Measurements from ENCODE around the gene EYA3. TPM values are rescaled to one million over a fixed set of nuclear protein-coding genes. Genes with fewer than 3 reads are reported as not detected.

EYA3 gene
- total RNA-seq, 1 donor from 2014 or later: 20.7 TPM

DNA sequence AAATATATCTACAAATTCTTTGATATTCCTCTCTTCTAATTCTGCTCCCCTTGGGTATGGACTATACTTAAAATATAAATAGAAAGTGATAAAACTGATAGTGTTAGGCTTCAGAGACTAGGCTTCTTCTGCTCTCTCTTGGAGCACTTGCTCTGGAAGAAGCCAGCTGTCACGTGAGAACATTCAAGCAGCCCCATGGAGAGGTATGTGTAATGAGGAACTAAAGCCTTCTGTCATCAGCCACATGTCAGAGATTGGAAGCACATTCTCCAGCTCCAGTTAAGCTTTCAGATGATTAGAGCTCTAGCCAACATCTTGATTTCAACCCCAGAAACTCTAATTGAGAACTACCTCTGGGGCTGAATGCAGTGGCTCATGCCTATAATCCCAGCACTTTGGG, 94.3 kb downstream of the EYA3 start:
- no peak for DNase-seq (ENCODE audit: low spot score)
- no peaks in the 10 kb centered on the region for H3K9me3 Mint-ChIP-seq (ENCODE audit: unreplicated experiment)
- TF ChIP-seq, protein P1, sequence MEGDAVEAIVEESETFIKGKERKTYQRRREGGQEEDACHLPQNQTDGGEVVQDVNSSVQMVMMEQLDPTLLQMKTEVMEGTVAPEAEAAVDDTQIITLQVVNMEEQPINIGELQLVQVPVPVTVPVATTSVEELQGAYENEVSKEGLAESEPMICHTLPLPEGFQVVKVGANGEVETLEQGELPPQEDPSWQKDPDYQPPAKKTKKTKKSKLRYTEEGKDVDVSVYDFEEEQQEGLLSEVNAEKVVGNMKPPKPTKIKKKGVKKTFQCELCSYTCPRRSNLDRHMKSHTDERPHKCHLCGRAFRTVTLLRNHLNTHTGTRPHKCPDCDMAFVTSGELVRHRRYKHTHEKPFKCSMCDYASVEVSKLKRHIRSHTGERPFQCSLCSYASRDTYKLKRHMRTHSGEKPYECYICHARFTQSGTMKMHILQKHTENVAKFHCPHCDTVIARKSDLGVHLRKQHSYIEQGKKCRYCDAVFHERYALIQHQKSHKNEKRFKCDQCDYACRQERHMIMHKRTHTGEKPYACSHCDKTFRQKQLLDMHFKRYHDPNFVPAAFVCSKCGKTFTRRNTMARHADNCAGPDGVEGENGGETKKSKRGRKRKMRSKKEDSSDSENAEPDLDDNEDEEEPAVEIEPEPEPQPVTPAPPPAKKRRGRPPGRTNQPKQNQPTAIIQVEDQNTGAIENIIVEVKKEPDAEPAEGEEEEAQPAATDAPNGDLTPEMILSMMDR (IDR thresholded peaks at IDR 0.05; ENCODE audit: unreplicated experiment): no peak
- no peak overlapping the region for H3K4me3 Mint-ChIP-seq (ENCODE audit: unreplicated experiment)
- peak overlapping the region; percentile 18 for H3K27ac Mint-ChIP-seq (ENCODE audit: unreplicated experiment)
- no peaks in the 10 kb centered on the region for H3K27me3 Mint-ChIP-seq (ENCODE audit: unreplicated experiment)
- peaks cover 19% of the 10 kb centered on the region for H3K36me3 Mint-ChIP-seq (ENCODE audit: low read depth, unreplicated experiment)
- H3K4me1 Mint-ChIP-seq (ENCODE audit: unreplicated experiment): peaks cover 21% of the 10 kb centered on the region

DNA sequence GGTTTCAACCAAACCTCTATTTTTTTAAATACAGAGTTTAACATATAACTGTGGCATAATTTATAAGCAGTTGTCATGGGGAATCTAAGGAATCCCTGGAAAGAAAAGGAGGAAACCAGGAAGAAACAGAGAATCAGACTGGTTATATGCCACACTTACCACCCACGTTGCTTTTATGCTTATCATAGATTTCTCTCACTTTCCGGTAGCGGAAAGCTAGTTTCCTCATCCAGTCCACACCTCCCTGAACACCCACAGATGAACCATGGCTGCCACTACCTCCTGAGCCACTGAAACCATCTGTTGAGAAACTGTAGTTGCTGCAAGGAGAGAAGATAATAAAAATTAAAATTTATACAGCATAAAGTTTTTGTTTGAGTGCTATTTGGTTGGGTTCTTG, 95.2 kb downstream of the EYA3 start:
- H3K27ac Mint-ChIP-seq (ENCODE audit: unreplicated experiment): peak overlapping the region; percentile 87
- TF ChIP-seq, protein P1 (IDR thresholded peaks at IDR 0.05; ENCODE audit: unreplicated experiment): no peak
- H3K27me3 Mint-ChIP-seq (ENCODE audit: unreplicated experiment): no peaks in the 10 kb centered on the region
- H3K9me3 Mint-ChIP-seq (ENCODE audit: unreplicated experiment): no peaks in the 10 kb centered on the region
- peaks cover 21% of the 10 kb centered on the region for H3K36me3 Mint-ChIP-seq (ENCODE audit: low read depth, unreplicated experiment)
- DNase-seq (ENCODE audit: low spot score): no peak
- H3K4me1 Mint-ChIP-seq (ENCODE audit: unreplicated experiment): peaks cover 21% of the 10 kb centered on the region
- no peak overlapping the region for H3K4me3 Mint-ChIP-seq (ENCODE audit: unreplicated experiment)

DNA sequence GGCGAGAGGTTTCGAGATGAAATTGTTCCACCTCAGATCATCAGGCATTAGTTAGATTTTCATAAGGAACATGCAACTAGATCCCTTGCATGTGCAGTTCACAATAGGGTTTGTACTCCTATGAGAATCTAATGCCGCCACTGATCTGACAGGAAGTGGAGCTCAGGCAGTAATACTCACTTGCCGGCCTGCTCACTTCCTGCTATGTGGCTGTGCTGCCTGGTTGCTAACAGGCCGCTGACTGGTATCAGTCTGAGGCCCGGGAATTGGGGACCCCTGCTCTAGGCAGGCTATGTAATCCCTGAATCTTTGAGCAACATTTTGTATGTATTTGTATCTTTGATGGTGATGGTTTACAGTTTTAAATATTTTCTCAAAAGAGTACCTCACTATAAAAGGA, 96.1 kb downstream of the EYA3 start:
- TF ChIP-seq, protein P1 (IDR thresholded peaks at IDR 0.05; ENCODE audit: unreplicated experiment): no peak
- Mint-ChIP-seq H3K27me3 (ENCODE audit: unreplicated experiment) (no peaks in the 10 kb centered on the region), H3K4me3 (ENCODE audit: unreplicated experiment) (no peak overlapping the region), H3K36me3 (ENCODE audit: low read depth, unreplicated experiment) (peaks cover 17% of the 10 kb centered on the region), H3K27ac (ENCODE audit: unreplicated experiment) (peak overlapping the region; percentile 82), H3K4me1 (ENCODE audit: unreplicated experiment) (peaks cover 21% of the 10 kb centered on the region), H3K9me3 (ENCODE audit: unreplicated experiment) (no peaks in the 10 kb centered on the region)
- peak; percentile 20 for DNase-seq (ENCODE audit: low spot score)

DNA sequence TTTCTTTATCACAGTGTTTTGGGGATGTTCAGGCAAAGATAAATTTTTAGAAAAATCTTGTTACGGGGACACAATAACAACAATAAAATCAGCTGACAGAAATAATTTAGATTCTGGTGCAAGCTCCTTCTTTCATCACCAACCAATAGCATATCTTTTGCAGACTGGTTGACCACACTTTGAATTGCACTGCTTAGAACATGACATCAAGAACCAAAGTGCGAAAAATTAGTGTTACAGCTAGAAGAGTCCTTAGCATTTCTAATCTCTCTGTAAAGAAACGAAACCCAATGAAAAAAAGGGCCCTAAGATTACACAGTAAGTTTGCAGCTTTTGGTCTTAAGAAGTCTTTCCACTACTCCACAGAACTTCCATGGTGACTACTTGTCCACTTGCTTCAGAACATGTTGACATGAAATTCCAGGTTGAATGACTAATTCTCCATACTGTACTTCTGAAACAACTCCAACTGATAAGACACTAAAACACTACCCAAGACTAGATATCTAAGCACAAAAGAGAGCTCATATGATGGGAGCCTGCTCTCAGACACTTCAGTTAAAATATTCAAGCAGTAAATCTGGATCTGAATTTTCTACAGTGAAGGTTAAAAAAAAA, 97.4 kb downstream of the EYA3 start:
- no peak overlapping the region for H3K27ac Mint-ChIP-seq (ENCODE audit: unreplicated experiment)
- TF ChIP-seq, protein P1 (IDR thresholded peaks at IDR 0.05; ENCODE audit: unreplicated experiment): no peak

DNA sequence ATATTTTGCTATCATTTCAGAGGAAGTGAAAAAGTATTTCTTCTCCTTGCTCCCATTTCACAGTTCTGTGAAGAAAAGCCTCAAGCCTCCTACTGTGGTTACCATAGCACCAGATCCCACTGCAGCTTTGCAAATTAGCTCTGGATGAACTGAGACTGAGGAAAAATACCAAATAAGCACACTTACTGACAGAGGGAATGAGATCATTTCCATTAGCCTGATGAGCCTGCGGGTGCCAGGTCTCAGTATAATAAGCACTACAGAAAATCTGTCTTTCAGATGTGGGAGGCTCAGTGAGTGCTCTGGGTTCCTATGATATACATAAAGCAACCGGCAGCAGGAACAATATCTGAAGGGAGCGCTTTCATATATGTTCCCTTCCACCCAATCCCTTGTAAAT, 107.3 kb downstream of the EYA3 start:
- Mint-ChIP-seq H3K4me3 (ENCODE audit: unreplicated experiment) (no peak overlapping the region), H3K9me3 (ENCODE audit: unreplicated experiment) (no peaks in the 10 kb centered on the region), H3K4me1 (ENCODE audit: unreplicated experiment) (no peaks in the 10 kb centered on the region), H3K27ac (ENCODE audit: unreplicated experiment) (no peak overlapping the region), H3K27me3 (ENCODE audit: unreplicated experiment) (no peaks in the 10 kb centered on the region), H3K36me3 (ENCODE audit: low read depth, unreplicated experiment) (peaks cover 4% of the 10 kb centered on the region)
- TF ChIP-seq, protein P1 (IDR thresholded peaks at IDR 0.05; ENCODE audit: unreplicated experiment): no peak
- DNase-seq (ENCODE audit: low spot score): no peak

More for the DNA sequence above, 97.4 kb downstream of the EYA3 start:
- Mint-ChIP-seq H3K4me1 (ENCODE audit: unreplicated experiment) (peaks cover 21% of the 10 kb centered on the region), H3K27me3 (ENCODE audit: unreplicated experiment) (no peaks in the 10 kb centered on the region), H3K36me3 (ENCODE audit: low read depth, unreplicated experiment) (peaks cover 12% of the 10 kb centered on the region), H3K4me3 (ENCODE audit: unreplicated experiment) (no peak overlapping the region), H3K9me3 (ENCODE audit: unreplicated experiment) (no peaks in the 10 kb centered on the region)
- no peak for DNase-seq (ENCODE audit: low spot score)

Data from endothelial cell (in vitro differentiated cells).